Activated T-helper 1 cell treated with Interleukin-2 at 50 U/mL for 16 hours (primary cell): ENCODE data around the gene GFOD1.
"Not testable (repeated sequence)": the region's sequence is repeated elsewhere in the genome, so short reads cannot be mapped to it uniquely, and the experiment has no call there.

Experiments used
- DNase-seq: peaks from one replicate; pipeline ENCODE4 v3.0.0-alpha.2; 2020; ENCODE audit warnings: low read depth

Gene GFOD1

GRCh38 chr6:13463328-13463717 is 24.1 kb downstream of the GFOD1 start:
- no peak for DNase-seq

- no peak for DNase-seq
These were observed 24.7 kb downstream of the GFOD1 start for GRCh38 chr6:13462458-13463327.

- DNase-seq = no peak
These were observed 25.6 kb downstream of the GFOD1 start for GRCh38 chr6:13461805-13462204.

- no peak for DNase-seq
These were observed 26.1 kb downstream of the GFOD1 start for GRCh38 chr6:13461307-13461706.

- DNase-seq = not testable (repeated sequence)
These were observed 27.1 kb downstream of the GFOD1 start for GRCh38 chr6:13460289-13460688.

GRCh38 chr6:13457577-13457976 is 29.8 kb downstream of the GFOD1 start:
- no peak for DNase-seq

GRCh38 chr6:13455552-13455966 is 31.8 kb downstream of the GFOD1 start:
- no peak for DNase-seq

- DNase-seq = peak; percentile 38
These were observed 32.8 kb downstream of the GFOD1 start for GRCh38 chr6:13454286-13455221.

- no peak for DNase-seq
These were observed 33.6 kb downstream of the GFOD1 start for GRCh38 chr6:13453771-13454251.

GRCh38 chr6:13453153-13453552 is 34.2 kb downstream of the GFOD1 start:
- no peak for DNase-seq

GRCh38 chr6:13452346-13453117 is 34.9 kb downstream of the GFOD1 start:
- no peak for DNase-seq

GRCh38 chr6:13451181-13451895 is 36.1 kb downstream of the GFOD1 start:
- DNase-seq = no peak

GRCh38 chr6:13450628-13451027 is 36.8 kb downstream of the GFOD1 start:
- no peak for DNase-seq

GRCh38 chr6:13447949-13448724 is 39.3 kb downstream of the GFOD1 start:
- no peak for DNase-seq

- no peak for DNase-seq
These were observed 41.0 kb downstream of the GFOD1 start for GRCh38 chr6:13446381-13446780.

- DNase-seq = no peak
These were observed 41.7 kb downstream of the GFOD1 start for GRCh38 chr6:13445744-13446115.

- DNase-seq = no peak
These were observed 42.2 kb downstream of the GFOD1 start for GRCh38 chr6:13445005-13445743.

- no peak for DNase-seq
These were observed 42.8 kb downstream of the GFOD1 start for GRCh38 chr6:13444604-13445003.

- not testable (repeated sequence) for DNase-seq
These were observed 43.4 kb downstream of the GFOD1 start for GRCh38 chr6:13443978-13444377.

GRCh38 chr6:13441778-13442177 is 45.6 kb downstream of the GFOD1 start:
- no peak for DNase-seq
